Esophagus muscularis mucosa (tissue), 4 donors: ENCODE results near the gene SLC25A25. TPM values are rescaled to one million over a fixed set of nuclear protein-coding genes. Genes with fewer than 3 reads are reported as not detected.
A peak's percentile ranks its signal among the peaks of the same experiment; 100 is the strongest.
"Not testable (repeated sequence)": the region's sequence is repeated elsewhere in the genome, so short reads cannot be mapped to it uniquely, and the experiment has no call there.

Source experiments
- DNase-seq: peaks from one replicate; pipeline ENCODE4 v3.0.0-alpha.2; 2017; ENCODE audit errors: extremely low spot score
- H3K27ac ChIP-seq, 4 donors: fragments of 200-600 bp; sonication (generic); replicated peaks in 1 of 4; 1 replicate in 3 of 4; 2 replicates in 1 of 4; pipeline ENCODE4 v1.5.1; 2016 to 2019; ENCODE audit warnings: mild to moderate bottlenecking in 1 of 4
- H3K27me3 ChIP-seq, 4 donors: fragments of 200-600 bp; sonication (generic); one replicate each; pipeline versions ENCODE4 v1.5.1 to v1.6.0; 2016 to 2019
- H3K36me3 ChIP-seq, 4 donors: fragments of 200-600 bp; sonication (generic); one replicate each; pipeline ENCODE4 v1.5.1; 2016 to 2019
- H3K4me1 ChIP-seq, 4 donors: fragments of 200-600 bp; sonication (generic); one replicate each; pipeline ENCODE4 v1.5.1; 2016 to 2019
- H3K4me3 ChIP-seq, 4 donors: fragments of 200-600 bp; sonication (generic); 1 replicate in 2 of 4; 2 replicates in 2 of 4; pipeline ENCODE4 v1.5.1; 2016 to 2019; ENCODE audit warnings: mild to moderate bottlenecking in 4 of 4, moderate library complexity in 1 of 4
- H3K9me3 ChIP-seq, 4 donors: fragments of 200-600 bp; sonication (generic); 1 replicate in 3 of 4; 2 replicates in 1 of 4; pipeline ENCODE4 v1.5.1; 2016 to 2019
- CTCF ChIP-seq, 3 experiments: fragments of 200-600 bp in 2 of 3; fragments of 450-650 bp in 1 of 3; sonication (generic) in 2 of 3; IDR thresholded peaks; one replicate each; pipeline ENCODE4 v1.5.1; 2017 to 2019; ENCODE audit warnings: antibody characterized with exemption in 3 of 3, mild to moderate bottlenecking in 2 of 3, moderate library complexity in 1 of 3
- EP300 ChIP-seq: sonication (generic); formaldehyde crosslinking; IDR thresholded peaks from one replicate; pipeline ENCODE4 v1.6.1; 2017; ENCODE audit warnings: antibody characterized with exemption
- POLR2A ChIP-seq: fragments of 450-650 bp; IDR thresholded peaks from one replicate; pipeline ENCODE4 v1.6.1; 2017; ENCODE audit warnings: antibody characterized with exemption, moderate library complexity, mild to moderate bottlenecking, low read depth
- POLR2AphosphoS5 ChIP-seq, 2 donors: sonication (generic); formaldehyde crosslinking; IDR thresholded peaks; one replicate each; pipeline ENCODE4 v1.6.1; 2017; ENCODE audit warnings: antibody characterized with exemption in 2 of 2
- WGBS: methylation state at CpG from one replicate; pipeline ENCODE4 v1.1.5; 2018; 5-methylcytosine and 5-hydroxymethylcytosine counted together
- intact Hi-C: fragments of 100-400 bp; cut with DNase I; formaldehyde crosslinking; loops from one replicate; pipeline ENCODE4 v1.15.1; 2023
- total RNA-seq, 4 donors: library from RNA; depleted of rRNA; stranded (reverse); fragments of >200 nt; gene quantifications; one replicate each; pipeline versions ENCODE4 v1.1.0 to v1.2.1, GENCODE V29; 2016

The SLC25A25 gene
- total RNA-seq, 4 donors from 2014 or later, result 14.5 to 140 (median 21.3) TPM

- no peaks in the 10 kb centered on the region for H3K9me3 ChIP-seq
- no peak for DNase-seq
- 88% methylated on average over 23 of the region's 23 CpGs for WGBS
- TF ChIP-seq CTCF (IDR thresholded peaks at IDR 0.05) (no peak), POLR2AphosphoS5 (IDR thresholded peaks at IDR 0.05) (no peak), POLR2A (no peak), EP300 (no peak)
- peaks cover 23 to 40% (median 36%) of the 10 kb centered on the region in 4 donors for H3K4me1 ChIP-seq
- intact Hi-C loops, result no loop called here
- no peak overlapping the region for H3K27ac ChIP-seq
- peaks cover 54 to 73% (median 68%) of the 10 kb centered on the region in 4 donors for H3K36me3 ChIP-seq
- H3K27me3 ChIP-seq, result no peaks in the 10 kb centered on the region
- no peak overlapping the region for H3K4me3 ChIP-seq
Measured at GRCh38 chr9:128106940-128107467, 39.0 kb downstream of the SLC25A25 start.

GRCh38 chr9:128107468-128108268, 39.6 kb downstream of the SLC25A25 start:
- TF ChIP-seq POLR2AphosphoS5 (IDR thresholded peaks at IDR 0.05) (peak in 1 of 2 donors; percentile 30), EP300 (no peak), POLR2A (no peak)
- no peaks in the 10 kb centered on the region for H3K9me3 ChIP-seq
- no peak overlapping the region for H3K4me3 ChIP-seq
- intact Hi-C loops, result no loop called here
- peaks cover 16 to 35% (median 30%) of the 10 kb centered on the region in 4 donors for H3K4me1 ChIP-seq
- H3K36me3 ChIP-seq, result peaks cover 49 to 69% (median 61%) of the 10 kb centered on the region in 4 donors
- H3K27me3 ChIP-seq, result no peaks in the 10 kb centered on the region
- WGBS, result 82% methylated on average over 9 of the region's 18 CpGs
- DNase-seq, result no peak
- no peak overlapping the region for H3K27ac ChIP-seq

- DNase-seq, result no peak
- peaks cover 42 to 66% (median 57%) of the 10 kb centered on the region in 4 donors for H3K36me3 ChIP-seq
- H3K27ac ChIP-seq, result peak overlapping the region in 2 of 4 donors; percentile 27 to 43
- WGBS, result 68% methylated on average over 15 of the region's 15 CpGs
- H3K9me3 ChIP-seq, result no peaks in the 10 kb centered on the region
- TF ChIP-seq POLR2A (no peak), POLR2AphosphoS5 (IDR thresholded peaks at IDR 0.05) (no peak), CTCF (IDR thresholded peaks at IDR 0.05) (no peak), EP300 (no peak)
- H3K4me3 ChIP-seq, result no peak overlapping the region
- no peaks in the 10 kb centered on the region for H3K27me3 ChIP-seq
- intact Hi-C loops, result no loop called here
- peaks cover 13 to 27% (median 23%) of the 10 kb centered on the region in 4 donors for H3K4me1 ChIP-seq
Measured at GRCh38 chr9:128108269-128109049, 40.4 kb downstream of the SLC25A25 start.

- TF ChIP-seq POLR2A, result no peak
- Histone ChIP-seq H3K4me3 (no peak overlapping the region), H3K27ac (peak overlapping the region; percentile 25 to 43 (median 37)), H3K36me3 (peaks cover 35 to 66% (median 57%) of the 10 kb centered on the region in 4 donors), H3K27me3 (no peaks in the 10 kb centered on the region), H3K4me1 (peaks cover 12 to 26% (median 17%) of the 10 kb centered on the region in 4 donors), H3K9me3 (no peaks in the 10 kb centered on the region)
- intact Hi-C loops, result no loop called here
- no peak for DNase-seq
- WGBS, result 60% methylated on average over 18 of the region's 20 CpGs
Measured at GRCh38 chr9:128109050-128109709, 41.1 kb downstream of the SLC25A25 start.

- DNase-seq, H3K27ac ChIP-seq, H3K4me3 ChIP-seq, H3K27me3 ChIP-seq, intact Hi-C loops, H3K9me3 ChIP-seq: not testable (repeated sequence)
- WGBS, result 92% methylated on average over 7 of the region's 12 CpGs
- Histone ChIP-seq H3K4me1 (peaks cover 9 to 26% (median 15%) of the 10 kb centered on the region in 4 donors), H3K36me3 (peaks cover 20 to 56% (median 52%) of the 10 kb centered on the region in 4 donors)
Measured at GRCh38 chr9:128111726-128112125, 43.7 kb downstream of the SLC25A25 start.
